HepG2 (cell line): ENCODE measurements around the gene SNX9. TPM values are rescaled to one million over a fixed set of nuclear protein-coding genes. Genes with fewer than 3 reads are reported as not detected.

Experiments used
- ATAC-seq: fragments of 200-7000 bp; cut with Tn5 transposase; 3 replicates; pipeline ENCODE4 v1.9.1; 2020; ENCODE audit warnings: mild to moderate bottlenecking, moderate library complexity
- BruUV-seq: library from RNA; stranded (reverse); fragments of 400-500 nt; replicated peaks from 2 replicates; lab custom pipeline; 2021; lab: Mats Ljungman, UMichigan
- CTCF ChIA-PET: fragments of 300-600 bp; formaldehyde crosslinking; extraction: SDS; loops from one replicate; lab custom pipeline; 2021; ENCODE audit warnings: low total read pairs, inconsistent platforms, low intra/inter-chr PET ratio; lab: Yijun Ruan, JAX
- POLR2A ChIA-PET: fragments of 350-600 bp; sonication (Branson Sonifier 250); formaldehyde crosslinking; loops from one replicate; lab custom pipeline; 2020; ENCODE audit warnings: antibody characterized with exemption, inconsistent platforms; lab: Yijun Ruan, JAX
- DNase-seq: peaks from one replicate; pipeline ENCODE4 v3.0.0-alpha.2; 2015; ENCODE audit warnings: low spot score
- FAIRE-seq: peaks from 3 replicates; lab custom pipeline; 2011; peaks lifted over from hg19 to GRCh38; lab: Jason Lieb, UNC
- H2AFZ ChIP-seq: one replicate; pipeline ENCODE4 v1.6.1; 2011; ENCODE audit warnings: low read length, inconsistent platforms
- H3K27ac ChIP-seq: fragments of 300-600 bp; 3 replicates; pipeline ENCODE4 v1.8.0; 2011; ENCODE audit warnings: mixed run types, mild to moderate bottlenecking, mixed read lengths, low read length, inconsistent platforms; ENCODE audit not compliant: insufficient read depth; ENCODE audit errors: extremely low read length
- H3K27me3 ChIP-seq, 2 experiments: fragments of 200-600 bp in 1 of 2; 2 replicates in 1 of 2; 3 replicates in 1 of 2; pipeline versions ENCODE4 v1.6.0 to v1.8.0; 2011; ENCODE audit warnings: low read length in 2 of 2, mild to moderate bottlenecking in 2 of 2, moderate library complexity in 2 of 2, inconsistent platforms in 1 of 2; ENCODE audit not compliant: insufficient read depth in 2 of 2, control insufficient read depth in 1 of 2
- H3K36me3 ChIP-seq, 2 experiments: fragments of 200-600 bp in 1 of 2; replicated peaks in 1 of 2; 2 replicates in 1 of 2; 3 replicates in 1 of 2; pipeline versions ENCODE4 v1.5.1 to v1.8.0; 2011; ENCODE audit warnings: low read length in 2 of 2, inconsistent platforms in 1 of 2; ENCODE audit not compliant: insufficient read depth in 2 of 2, control insufficient read depth in 1 of 2
- H3K4me1 ChIP-seq: 2 replicates; pipeline ENCODE4 v1.5.1; 2012; ENCODE audit warnings: low read length, inconsistent platforms; ENCODE audit not compliant: insufficient read depth
- H3K4me2 ChIP-seq: 2 replicates; pipeline ENCODE4 v1.6.0; 2011; ENCODE audit warnings: low read depth, low read length, inconsistent platforms
- H3K4me3 ChIP-seq, 3 experiments: fragments of 200-600 bp in 1 of 3; sonication (generic), shearing (Covaris generic) in 1 of 3; replicated peaks in 1 of 3; 2 replicates each; pipeline ENCODE4 v1.5.1; 2011 to 2016; ENCODE audit warnings: low read length in 3 of 3, inconsistent platforms in 2 of 3, low read depth in 2 of 3, mild to moderate bottlenecking in 2 of 3, control low read depth in 1 of 3, mixed read lengths in 1 of 3; ENCODE audit not compliant: insufficient read depth in 1 of 3
- H3K79me2 ChIP-seq: one replicate; pipeline ENCODE4 v1.6.1; 2011; ENCODE audit warnings: low read length, inconsistent platforms; ENCODE audit not compliant: insufficient read depth
- H3K9ac ChIP-seq: 2 replicates; pipeline ENCODE4 v1.6.0; 2011; ENCODE audit warnings: mild to moderate bottlenecking, low read depth, low read length, inconsistent platforms; ENCODE audit not compliant: insufficient read depth
- H3K9me3 ChIP-seq: 2 replicates; pipeline ENCODE4 v1.5.1; 2012; ENCODE audit warnings: mild to moderate bottlenecking, low read length
- H4K20me1 ChIP-seq: 2 replicates; pipeline ENCODE4 v1.6.0; 2011; ENCODE audit warnings: inconsistent platforms, mild to moderate bottlenecking, low read length, moderate library complexity; ENCODE audit not compliant: insufficient read depth
- ARHGAP35 ChIP-seq: sonication (generic); formaldehyde crosslinking; IDR thresholded peaks from 2 replicates; pipeline ENCODE4 v1.9.0; 2022; ENCODE audit warnings: mild to moderate bottlenecking, inconsistent platforms, moderate library complexity, missing genetic modification reagents, borderline replicate concordance
- ARNTL ChIP-seq: sonication (generic); formaldehyde crosslinking; IDR thresholded peaks from 2 replicates; pipeline ENCODE4 v1.4.0; 2020; ENCODE audit warnings: mild to moderate bottlenecking, missing genetic modification reagents
- DMAP1 ChIP-seq: IDR thresholded peaks from 2 replicates; pipeline ENCODE4 v1.6.1; 2016
- KDM5B ChIP-seq: sonication (generic); formaldehyde crosslinking; IDR thresholded peaks from 2 replicates; pipeline ENCODE4 v1.4.0; 2020; ENCODE audit warnings: missing genetic modification reagents, mild to moderate bottlenecking, borderline replicate concordance
- REPIN1 ChIP-seq: sonication (generic); formaldehyde crosslinking; IDR thresholded peaks from 2 replicates; pipeline ENCODE4 v1.8.0; 2022; ENCODE audit warnings: missing genetic modification reagents, low read depth, mild to moderate bottlenecking, borderline replicate concordance
- RFXAP ChIP-seq: sonication (generic); formaldehyde crosslinking; IDR thresholded peaks from 2 replicates; pipeline ENCODE4 v1.4.0; 2020; ENCODE audit warnings: missing genetic modification reagents, borderline replicate concordance
- SP5 ChIP-seq: IDR thresholded peaks from 2 replicates; pipeline ENCODE4 v1.6.1; 2016; ENCODE audit warnings: low read depth, borderline replicate concordance
- TIGD3 ChIP-seq: sonication (generic); formaldehyde crosslinking; IDR thresholded peaks from 2 replicates; pipeline ENCODE4 v1.5.1; 2020; ENCODE audit warnings: mild to moderate bottlenecking, missing genetic modification reagents, borderline replicate concordance
- ZFAT ChIP-seq: sonication (generic); formaldehyde crosslinking; conservative IDR thresholded peaks from 2 replicates; pipeline ENCODE4 v1.8.1; 2023; ENCODE audit warnings: missing genetic modification reagents, inconsistent platforms
- ZNF20 ChIP-seq: sonication (generic); formaldehyde crosslinking; IDR thresholded peaks from 2 replicates; pipeline ENCODE4 v1.4.0; 2020; ENCODE audit warnings: mild to moderate bottlenecking, moderate library complexity, missing genetic modification reagents
- ZNF446 ChIP-seq: sonication (generic); formaldehyde crosslinking; IDR thresholded peaks from 2 replicates; pipeline ENCODE4 v1.5.0; 2020; ENCODE audit warnings: mild to moderate bottlenecking, missing genetic modification reagents
- ZNF678 ChIP-seq: sonication (generic); formaldehyde crosslinking; IDR thresholded peaks from 2 replicates; pipeline ENCODE4 v1.4.0; 2020; ENCODE audit warnings: mild to moderate bottlenecking, missing genetic modification reagents
- ZNF7 ChIP-seq: IDR thresholded peaks from 2 replicates; pipeline ENCODE4 v1.6.1; 2016; ENCODE audit warnings: missing biosample characterization, missing genetic modification reagents
- WGBS: methylation state at CpG from one replicate; pipeline ENCODE4 v1.1.6; 2017; ENCODE audit warnings: low lambda C conversion rate; 5-methylcytosine and 5-hydroxymethylcytosine counted together
- in situ Hi-C: cut with HindIII; loops from 2 replicates; pipeline ENCODE4 v1.10.0; 2017; ENCODE audit warnings: low pct_unique_long_range_greater_than_20kb; ENCODE audit not compliant: extremely low pct_ligation_motif_present
- intact Hi-C: fragments of 100-400 bp; cut with micrococcal nuclease; formaldehyde crosslinking; loops from one replicate; pipeline ENCODE4 v1.10.0; 2022; ENCODE audit not compliant: unreplicated experiment
- polyA plus RNA-seq, 8 experiments: library from polyadenylated mRNA; depleted of rRNA in 3 of 8; stranded (reverse) in 7 of 8; unstranded in 1 of 8; fragments of >200 nt; fragmentation: Illumina TruSeq in 4 of 8; extraction: Trizol in 4 of 8; gene quantifications; 2 replicates each; pipeline versions ENCODE4 v1.2.1 to v1.2.3, GENCODE V29; 2011 to 2016; ENCODE audit warnings: low read depth in 4 of 8, missing spikeins in 1 of 8, mixed read lengths in 1 of 8; ENCODE audit not compliant: insufficient read depth in 1 of 8
- total RNA-seq, 5 experiments: library from RNA; depleted of rRNA; stranded (reverse); fragments of >200 nt; fragmentation: Illumina TruSeq; extraction: Trizol; gene quantifications; 2 replicates each; pipeline ENCODE4 v1.2.3, GENCODE V29; 2016; ENCODE audit warnings: low read depth in 1 of 5

The SNX9 gene
- total and polyA plus RNA-seq, 2 of the 13 experiments (the other 11 are each of a cell fraction or from before 2014, with no cell fraction given), result 21.9 to 36.0 TPM

GRCh38 chr6:157831018-157831369 lies 7.9 kb downstream of the SNX9 start:
- Histone ChIP-seq H3K9ac (no peak overlapping the region), H2AFZ (no peak overlapping the region), H4K20me1 (peaks cover 38% of the 10 kb centered on the region; the same call in 1 of the 2 replicates), H3K27me3 (no peaks in the 10 kb centered on the region), H3K4me3 (no peak overlapping the region), H3K4me2 (no peak overlapping the region), H3K4me1 (peaks cover 48% of the 10 kb centered on the region), H3K9me3 (no peaks in the 10 kb centered on the region), H3K79me2 (peaks cover 83% of the 10 kb centered on the region), H3K36me3 (no peaks in the 10 kb centered on the region), H3K27ac (no peak overlapping the region)
- no peak for DNase-seq
- BruUV-seq, result no TSS peak
- WGBS, result 100% methylated on average over 2 of the region's 2 CpGs
- no peak for ATAC-seq
- CTCF ChIA-PET, result no interaction called here
- TF ChIP-seq KDM5B (CRISPR knock-in tag) (no peak), ARNTL (no peak), TIGD3 (no peak), ZFAT (CRISPR knock-in tag) (no peak), ZNF678 (no peak), REPIN1 (CRISPR knock-in tag) (no peak), ZNF7 (CRISPR knock-in tag) (no peak), ZNF20 (CRISPR knock-in tag) (no peak), ZNF446 (CRISPR knock-in tag) (no peak), SP5 (no peak), DMAP1 (no peak), RFXAP (CRISPR knock-in tag) (no peak), ARHGAP35 (CRISPR knock-in tag) (no peak)
- in situ Hi-C loops, result no loop called here
- FAIRE-seq, result no peak
- intact Hi-C loops, result no loop called here
- POLR2A ChIA-PET, result no interaction called here
